OCI-M2 (cell line): ENCODE data around the gene JADE2.

Source experiments
- DNase-seq: peaks from one replicate; lab custom pipeline; 2025; ENCODE audit not compliant: unreplicated experiment; lab: John Stamatoyannopoulos, UW

Gene JADE2

DNA sequence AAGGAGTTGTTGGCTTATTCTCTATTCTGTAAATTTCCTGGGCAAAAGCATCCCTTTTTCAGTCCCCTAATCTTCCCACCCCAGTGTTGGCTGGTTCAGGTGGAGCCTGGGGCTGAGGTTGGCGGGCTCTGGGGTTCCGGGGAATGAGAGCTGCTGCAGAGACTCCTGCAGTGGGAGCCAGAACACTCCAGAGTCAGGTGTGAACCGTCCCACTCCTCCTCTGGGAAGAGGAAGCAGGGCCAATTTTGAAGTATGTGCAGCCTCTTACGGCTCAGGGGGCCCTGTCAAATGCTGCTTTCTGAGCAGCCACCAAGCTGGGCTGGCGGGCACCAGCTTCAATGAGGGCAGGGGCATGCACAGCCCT, 42.8 kb downstream of the JADE2 start:
- no peak for DNase-seq

GRCh38 chr5:134568761-134569695, 43.6 kb downstream of the JADE2 start:
- DNase-seq, result no peak

DNA sequence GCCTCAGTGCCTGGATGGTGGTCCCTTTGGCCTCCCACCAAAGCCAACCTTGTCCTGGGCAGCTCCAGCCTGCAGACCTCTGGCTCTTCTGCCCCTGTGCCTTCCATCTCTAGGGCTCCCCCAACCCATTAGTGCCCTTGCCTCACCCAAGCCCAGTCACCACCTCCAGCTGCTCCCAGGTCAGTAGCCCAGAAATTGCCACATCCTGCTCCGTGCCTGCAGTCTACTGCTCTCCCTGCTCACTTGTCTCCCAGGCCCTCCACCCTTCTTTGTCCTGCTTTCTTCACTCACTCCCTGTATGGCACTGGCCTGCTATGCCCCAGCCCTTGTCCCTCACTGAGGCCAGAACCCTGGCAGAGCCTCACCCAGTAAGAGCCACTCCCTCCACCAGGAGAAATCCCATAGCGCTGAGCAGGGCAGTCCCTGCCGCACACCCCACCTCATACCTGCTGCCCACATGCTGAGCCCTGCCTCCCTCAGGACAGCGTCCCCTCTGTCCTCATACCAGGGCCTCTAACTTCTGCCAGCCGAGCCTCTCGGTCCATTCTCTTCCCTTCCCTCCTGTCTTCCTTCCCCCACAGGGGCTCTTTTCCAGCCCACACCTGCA, 44.4 kb downstream of the JADE2 start:
- DNase-seq, result no peak

- no peak for DNase-seq
Measured at GRCh38 chr5:134570365-134570758, 44.9 kb downstream of the JADE2 start.

- no peak for DNase-seq
Measured at GRCh38 chr5:134570886-134571285, 45.4 kb downstream of the JADE2 start.

DNA sequence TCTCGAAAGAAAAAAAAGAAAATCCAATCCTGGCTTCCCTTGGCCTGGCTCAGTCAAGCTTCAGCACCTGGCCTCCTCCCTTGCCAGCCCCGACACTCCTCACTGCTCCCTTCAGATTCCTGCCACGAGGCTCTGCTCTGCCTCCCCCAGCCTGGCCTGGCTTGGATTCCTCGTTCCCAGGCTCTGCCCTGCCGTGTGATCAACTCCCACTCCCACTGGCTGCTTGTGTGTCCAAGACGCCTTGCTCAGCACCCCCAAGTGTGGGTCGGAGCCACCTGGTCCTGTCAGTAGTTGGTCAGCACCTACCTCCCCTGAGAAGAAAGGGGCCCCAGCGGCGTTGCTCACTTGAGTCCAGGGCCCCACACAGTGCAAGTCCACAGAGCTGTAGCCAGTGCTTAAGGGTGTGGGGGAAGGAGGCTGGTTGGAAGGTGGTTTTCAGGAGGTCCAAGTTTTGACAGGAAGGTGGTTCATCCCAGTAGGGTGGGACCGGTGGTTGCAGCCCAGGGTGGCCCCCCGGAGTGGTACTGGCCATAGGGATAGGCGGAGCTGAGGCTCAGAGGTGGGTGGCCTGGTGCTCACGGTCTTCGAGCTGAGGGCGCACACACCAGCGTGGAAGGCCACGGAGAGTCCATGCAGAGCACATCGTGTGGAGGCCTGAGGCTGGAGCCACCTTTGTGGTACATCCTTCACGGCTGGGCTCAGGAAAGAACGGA, 46.4 kb downstream of the JADE2 start:
- no peak for DNase-seq

DNA sequence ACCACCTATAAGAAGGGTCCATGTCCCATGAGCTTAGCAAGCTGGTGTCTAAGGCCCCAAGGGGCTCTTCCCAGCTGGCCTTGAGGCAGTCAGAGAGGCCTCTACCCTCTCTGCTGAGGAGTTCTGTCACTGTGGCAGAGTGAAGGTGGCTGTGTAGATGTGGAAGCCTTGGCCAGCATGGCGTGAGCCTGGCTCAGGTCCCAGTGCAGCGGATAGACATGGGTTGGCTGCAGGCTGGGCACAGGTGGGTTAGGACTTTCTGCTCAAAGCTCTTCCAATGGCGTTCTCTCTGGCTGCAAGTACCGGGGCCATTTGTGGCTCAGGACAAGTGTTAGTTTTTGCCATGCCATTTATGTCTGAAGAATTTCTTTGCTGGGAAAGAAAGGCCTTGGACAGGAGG, 47.3 kb downstream of the JADE2 start:
- no peak for DNase-seq

DNA sequence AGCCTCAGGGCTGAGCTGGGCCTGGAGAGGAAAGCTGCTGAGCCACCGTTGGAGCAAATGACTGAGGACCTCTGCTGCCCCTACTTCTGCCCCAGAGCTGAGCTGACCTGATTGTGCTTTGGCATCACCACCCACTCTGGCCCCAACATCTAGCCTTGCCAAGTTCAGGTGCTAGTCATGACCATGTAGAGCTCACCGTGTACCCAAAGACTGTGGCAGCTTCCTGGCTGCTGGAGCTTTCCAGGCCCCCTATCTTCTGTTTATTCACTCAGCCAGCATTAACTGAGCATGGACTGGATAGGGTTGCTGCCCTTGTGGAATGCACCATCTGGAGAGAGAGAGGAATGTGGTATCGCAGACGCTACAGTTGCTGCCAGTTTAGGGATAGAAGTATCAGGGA, 49.1 kb downstream of the JADE2 start:
- DNase-seq, result no peak

- DNase-seq, result no peak
Measured at GRCh38 chr5:134575316-134575715, 49.8 kb downstream of the JADE2 start.

DNA sequence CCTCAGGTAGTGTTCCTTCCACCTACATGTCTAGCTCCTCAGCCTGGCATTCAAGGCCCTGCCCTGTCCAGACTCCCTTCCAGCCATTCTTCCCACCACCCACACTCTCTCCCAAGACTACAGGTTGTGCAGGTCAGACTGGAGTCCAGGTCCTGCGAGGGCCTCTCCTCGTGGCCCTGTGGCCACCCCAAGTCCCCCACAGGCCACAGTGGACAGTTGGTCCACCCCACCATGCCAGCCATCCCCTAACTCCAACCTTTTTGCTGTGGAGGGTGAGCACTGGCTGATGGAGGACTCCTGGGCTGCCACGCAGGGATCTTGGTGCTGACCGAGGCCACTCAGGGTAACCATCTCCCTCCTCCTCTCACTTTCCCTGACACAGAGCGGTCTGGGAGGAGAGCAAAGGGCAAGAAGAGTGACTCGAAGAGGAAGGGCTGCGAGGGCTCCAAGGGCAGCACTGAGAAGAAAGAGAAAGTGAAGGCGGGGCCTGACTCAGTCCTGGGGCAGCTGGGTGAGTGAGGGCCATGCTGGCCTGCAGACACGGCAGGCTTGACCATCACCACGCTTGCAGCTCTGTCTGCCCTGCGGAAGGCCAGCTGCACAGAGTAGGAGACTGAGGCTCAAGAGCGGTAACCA, 51.0 kb downstream of the JADE2 start:
- DNase-seq, result no peak

GRCh38 chr5:134577022-134577795, 51.7 kb downstream of the JADE2 start:
- DNase-seq, result no peak

DNA sequence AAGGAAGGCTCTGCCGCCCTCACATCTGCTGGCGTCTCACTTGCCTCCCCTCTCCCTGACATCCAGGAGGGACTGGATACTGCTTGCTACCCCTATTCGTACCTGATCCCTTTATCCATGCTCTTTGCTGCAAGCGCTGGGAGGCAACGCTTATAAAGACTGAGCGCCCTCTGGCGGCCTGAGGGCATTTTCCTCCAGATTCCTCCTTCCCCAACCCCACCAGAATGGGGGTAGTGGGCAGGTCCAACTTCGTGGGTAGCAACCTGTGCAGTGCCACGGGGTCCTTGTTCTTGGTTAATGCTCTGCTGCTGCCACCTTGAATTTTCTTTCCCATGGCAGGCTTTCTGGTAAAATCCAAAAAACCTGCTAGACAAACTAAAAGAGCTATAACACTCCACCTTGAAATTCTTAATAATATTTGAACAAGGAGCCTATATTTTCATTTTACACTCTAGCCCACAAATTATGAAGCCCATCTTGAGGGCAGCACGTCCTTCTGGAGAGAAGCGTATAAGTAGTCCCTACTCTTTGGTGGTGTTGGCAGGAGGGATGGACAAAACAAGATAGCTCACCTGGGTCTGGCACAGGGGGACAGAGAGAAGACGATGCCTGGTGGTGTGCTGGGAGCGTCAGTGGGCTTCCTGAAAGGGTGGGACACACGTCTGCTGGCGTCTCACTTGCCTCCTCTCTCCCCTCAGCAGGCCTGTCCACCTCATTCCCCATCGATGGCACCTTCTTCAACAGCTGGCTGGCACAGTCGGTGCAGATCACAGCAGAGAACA, 52.5 kb downstream of the JADE2 start:
- DNase-seq, result peak; percentile 17

GRCh38 chr5:134578578-134579283, 53.3 kb downstream of the JADE2 start:
- no peak for DNase-seq

DNA sequence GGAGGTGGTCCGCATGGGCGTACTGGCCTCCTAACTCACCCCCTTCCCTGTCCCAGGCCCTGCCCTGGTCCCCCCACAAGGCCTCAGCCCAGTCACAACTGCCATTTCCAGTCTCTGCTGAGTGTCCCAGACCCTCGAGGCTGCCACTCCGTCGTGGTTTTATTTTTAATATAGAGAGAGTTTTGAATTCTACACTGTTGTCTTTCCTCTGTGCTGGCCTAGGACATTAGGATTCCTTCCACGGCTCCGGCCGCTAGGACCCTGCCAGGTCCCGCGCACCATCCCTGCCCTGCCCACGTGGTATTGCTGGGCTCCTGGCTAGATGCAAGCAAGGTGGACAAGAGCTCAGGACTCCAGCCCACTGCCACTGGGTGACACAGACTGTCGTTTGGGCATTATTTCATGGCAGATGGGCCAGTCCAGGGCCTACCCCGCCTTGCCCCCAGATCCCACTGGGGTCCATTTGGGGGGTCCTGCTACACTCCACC, 53.9 kb downstream of the JADE2 start:
- no peak for DNase-seq

DNA sequence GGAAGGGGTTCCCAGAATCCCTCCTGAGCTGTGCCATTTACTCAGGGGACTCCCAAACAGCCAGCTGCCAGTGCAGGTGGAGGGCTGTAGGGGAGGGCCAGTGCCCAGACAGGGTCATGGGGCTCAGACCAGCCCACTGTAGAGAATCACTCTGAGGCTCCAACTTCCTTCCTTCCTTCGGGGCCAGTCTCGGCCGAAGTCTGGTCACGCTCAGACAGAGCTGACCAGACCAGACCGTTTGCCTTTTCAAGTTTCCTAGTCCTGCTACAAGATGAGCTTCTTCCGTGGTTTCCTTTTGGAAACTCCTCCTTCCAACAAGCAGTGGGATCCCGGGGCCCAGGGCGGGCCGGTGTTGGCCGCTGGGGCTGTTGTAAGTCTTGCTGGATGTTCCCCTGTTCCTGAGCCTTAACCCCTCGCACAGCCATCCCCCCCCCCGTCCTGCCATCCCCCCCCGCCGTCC, 54.6 kb downstream of the JADE2 start:
- DNase-seq, result no peak

DNA sequence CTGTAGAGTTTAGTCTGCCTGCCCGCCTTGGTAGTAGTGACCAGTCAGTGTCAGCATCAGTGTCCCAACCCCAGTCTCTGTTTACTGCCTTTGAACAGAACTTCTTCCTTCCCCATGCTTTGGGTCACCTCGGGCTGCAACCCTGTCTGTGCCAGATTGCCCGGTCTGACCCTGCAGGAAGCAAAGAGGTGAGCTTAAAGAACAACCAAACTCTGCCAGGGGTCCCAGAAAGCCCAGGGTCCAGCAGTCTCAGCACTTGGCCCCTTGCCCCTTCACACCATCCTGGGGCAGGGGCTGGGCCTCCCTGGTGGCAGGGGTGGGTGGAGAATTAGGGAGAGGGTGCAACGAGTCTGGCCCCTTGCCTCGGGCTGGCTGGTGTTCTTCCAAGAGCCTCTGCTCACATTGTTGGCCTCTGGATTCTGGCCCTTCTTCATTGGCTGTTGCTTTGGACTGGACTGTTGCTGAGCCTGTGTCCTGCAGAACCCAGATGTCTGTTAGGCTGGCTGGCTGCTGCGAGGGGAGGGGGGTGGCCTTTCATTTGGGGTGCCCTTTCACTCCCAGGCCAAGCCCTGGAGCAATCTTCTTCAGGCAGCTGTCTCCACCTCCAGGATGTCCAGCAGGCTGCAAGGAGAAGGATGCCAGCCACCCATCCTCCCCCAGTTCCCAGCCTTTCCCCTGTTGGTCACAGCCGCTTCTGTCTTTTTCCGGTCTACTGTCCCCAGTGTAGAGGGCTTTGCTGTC, 55.9 kb downstream of the JADE2 start:
- DNase-seq, result no peak

- no peak for DNase-seq
Measured at GRCh38 chr5:134582281-134582680, 56.8 kb downstream of the JADE2 start.

- no peak for DNase-seq
Measured at GRCh38 chr5:134582941-134583340, 57.5 kb downstream of the JADE2 start.
